Upper lobe of left lung (tissue), 4 donors: ENCODE data around the gene TMEM182.

ENCODE experiments used
- CTCF ChIP-seq, 6 experiments: fragments of 450-650 bp in 4 of 6; fragments of 200-600 bp in 2 of 6; sonication (generic) in 2 of 6; IDR thresholded peaks; one replicate each; pipeline ENCODE4 v1.5.1; 2016 to 2019; ENCODE audit warnings: antibody characterized with exemption in 6 of 6
- POLR2A ChIP-seq, 4 donors: fragments of 450-650 bp; IDR thresholded peaks; one replicate each; pipeline ENCODE4 v1.5.1; 2016 to 2017; ENCODE audit warnings: antibody characterized with exemption in 4 of 4, mild to moderate bottlenecking in 2 of 4
- POLR2AphosphoS5 ChIP-seq, 2 donors: sonication (generic); formaldehyde crosslinking; IDR thresholded peaks; one replicate each; pipeline ENCODE4 v1.5.1; 2017; ENCODE audit warnings: antibody characterized with exemption in 2 of 2

- TF ChIP-seq CTCF (IDR thresholded peaks at IDR 0.05) (no peak), POLR2A (IDR thresholded peaks at IDR 0.05) (no peak), POLR2AphosphoS5 (IDR thresholded peaks at IDR 0.05) (no peak)
These were observed 71.0 kb downstream of the TMEM182 start for GRCh38 chr2:102832789-102833188.
